Muscle layer of duodenum (tissue), 2 donors: Measurements from ENCODE around the gene ELFN2.

Source experiments
- H3K27ac ChIP-seq: one replicate; pipeline ENCODE4 v1.7.0; 2013; ENCODE audit warnings: mild to moderate bottlenecking, low read length
- H3K27me3 ChIP-seq: one replicate; pipeline ENCODE4 v1.7.0; 2013; ENCODE audit warnings: low read depth, mild to moderate bottlenecking, control low read depth, low read length
- H3K36me3 ChIP-seq, 2 donors: one replicate each; pipeline ENCODE4 v1.7.0; 2013; ENCODE audit warnings: low read length in 2 of 2, control low read depth in 1 of 2, mild to moderate bottlenecking in 1 of 2; ENCODE audit not compliant: insufficient read depth in 2 of 2, control insufficient read depth in 1 of 2
- H3K4me1 ChIP-seq, 2 donors: one replicate each; pipeline ENCODE4 v1.7.0; 2013; ENCODE audit warnings: low read length in 2 of 2, mild to moderate bottlenecking in 2 of 2, control low read depth in 1 of 2, moderate library complexity in 1 of 2; ENCODE audit not compliant: insufficient read depth in 2 of 2, control insufficient read depth in 1 of 2
- H3K4me3 ChIP-seq, 2 donors: one replicate each; pipeline ENCODE4 v1.7.0; 2013; ENCODE audit warnings: low read length in 2 of 2, low read depth in 1 of 2, mild to moderate bottlenecking in 1 of 2
- H3K9me3 ChIP-seq, 2 donors: one replicate each; pipeline ENCODE4 v1.7.0; 2013; ENCODE audit warnings: low read length in 2 of 2, control low read depth in 1 of 2, mild to moderate bottlenecking in 1 of 2; ENCODE audit not compliant: control insufficient read depth in 1 of 2
- donor health status: healthy.

The ELFN2 gene

GRCh38 chr22:37365950-37366349 is 61.3 kb downstream of the ELFN2 start:
- Histone ChIP-seq H3K27me3 (no peaks in the 10 kb centered on the region), H3K9me3 (no peaks in the 10 kb centered on the region), H3K27ac (no peak overlapping the region), H3K4me1 (peaks cover 0 to 3% of the 10 kb centered on the region in 2 donors), H3K36me3 (no peaks in the 10 kb centered on the region), H3K4me3 (no peak overlapping the region)

GRCh38 chr22:37363261-37363992 is 63.9 kb downstream of the ELFN2 start:
- no peaks in the 10 kb centered on the region for H3K9me3 ChIP-seq
- no peak overlapping the region for H3K27ac ChIP-seq
- H3K27me3 ChIP-seq = no peaks in the 10 kb centered on the region
- no peak overlapping the region for H3K4me3 ChIP-seq
- no peaks in the 10 kb centered on the region for H3K36me3 ChIP-seq
- no peaks in the 10 kb centered on the region for H3K4me1 ChIP-seq

- Histone ChIP-seq H3K4me1 (no peaks in the 10 kb centered on the region), H3K27me3 (no peaks in the 10 kb centered on the region), H3K27ac (no peak overlapping the region), H3K9me3 (no peaks in the 10 kb centered on the region), H3K36me3 (no peaks in the 10 kb centered on the region), H3K4me3 (no peak overlapping the region)
Observed at GRCh38 chr22:37362621-37363020, 64.7 kb downstream of the ELFN2 start.

- Histone ChIP-seq H3K27me3 (no peaks in the 10 kb centered on the region), H3K36me3 (no peaks in the 10 kb centered on the region), H3K9me3 (no peaks in the 10 kb centered on the region), H3K4me3 (no peak overlapping the region), H3K4me1 (no peaks in the 10 kb centered on the region), H3K27ac (no peak overlapping the region)
Observed at GRCh38 chr22:37358917-37359316, 68.4 kb downstream of the ELFN2 start.

GRCh38 chr22:37358386-37358785 is 68.9 kb downstream of the ELFN2 start:
- no peak overlapping the region for H3K27ac ChIP-seq
- no peaks in the 10 kb centered on the region for H3K4me1 ChIP-seq
- no peaks in the 10 kb centered on the region for H3K36me3 ChIP-seq
- H3K9me3 ChIP-seq = no peaks in the 10 kb centered on the region
- no peaks in the 10 kb centered on the region for H3K27me3 ChIP-seq
- H3K4me3 ChIP-seq = no peak overlapping the region

GRCh38 chr22:37357446-37358075 is 69.7 kb downstream of the ELFN2 start:
- no peak overlapping the region for H3K4me3 ChIP-seq
- H3K27ac ChIP-seq = no peak overlapping the region
- H3K27me3 ChIP-seq = no peaks in the 10 kb centered on the region
- no peaks in the 10 kb centered on the region for H3K4me1 ChIP-seq
- H3K9me3 ChIP-seq = no peaks in the 10 kb centered on the region
- H3K36me3 ChIP-seq = no peaks in the 10 kb centered on the region

GRCh38 chr22:37356922-37357321 is 70.4 kb downstream of the ELFN2 start:
- H3K27ac ChIP-seq = no peak overlapping the region

GRCh38 chr22:37355174-37355573 is 72.1 kb downstream of the ELFN2 start:
- Histone ChIP-seq H3K27me3 (no peaks in the 10 kb centered on the region), H3K9me3 (no peaks in the 10 kb centered on the region), H3K4me1 (no peaks in the 10 kb centered on the region), H3K4me3 (no peak overlapping the region), H3K27ac (no peak overlapping the region), H3K36me3 (no peaks in the 10 kb centered on the region)

More at GRCh38 chr22:37356922-37357321, 70.4 kb downstream of the ELFN2 start:
- Histone ChIP-seq H3K4me3 (no peak overlapping the region), H3K27me3 (no peaks in the 10 kb centered on the region), H3K9me3 (no peaks in the 10 kb centered on the region), H3K36me3 (no peaks in the 10 kb centered on the region), H3K4me1 (no peaks in the 10 kb centered on the region)

GRCh38 chr22:37354670-37355069 is 72.6 kb downstream of the ELFN2 start:
- no peaks in the 10 kb centered on the region for H3K27me3 ChIP-seq
- no peaks in the 10 kb centered on the region for H3K4me1 ChIP-seq
- no peak overlapping the region for H3K4me3 ChIP-seq
- H3K9me3 ChIP-seq = no peaks in the 10 kb centered on the region
- H3K36me3 ChIP-seq = no peaks in the 10 kb centered on the region
- H3K27ac ChIP-seq = no peak overlapping the region

- Histone ChIP-seq H3K4me3 (no peak overlapping the region), H3K27me3 (no peaks in the 10 kb centered on the region), H3K36me3 (no peaks in the 10 kb centered on the region), H3K27ac (no peak overlapping the region), H3K4me1 (no peaks in the 10 kb centered on the region), H3K9me3 (no peaks in the 10 kb centered on the region)
Observed at GRCh38 chr22:37354261-37354660, 73.0 kb downstream of the ELFN2 start.

GRCh38 chr22:37353839-37354238 is 73.4 kb downstream of the ELFN2 start:
- H3K9me3 ChIP-seq = no peaks in the 10 kb centered on the region
- H3K27me3 ChIP-seq = no peaks in the 10 kb centered on the region
- H3K4me1 ChIP-seq = no peaks in the 10 kb centered on the region
- H3K4me3 ChIP-seq = no peak overlapping the region
- H3K27ac ChIP-seq = no peak overlapping the region
- no peaks in the 10 kb centered on the region for H3K36me3 ChIP-seq

DNA sequence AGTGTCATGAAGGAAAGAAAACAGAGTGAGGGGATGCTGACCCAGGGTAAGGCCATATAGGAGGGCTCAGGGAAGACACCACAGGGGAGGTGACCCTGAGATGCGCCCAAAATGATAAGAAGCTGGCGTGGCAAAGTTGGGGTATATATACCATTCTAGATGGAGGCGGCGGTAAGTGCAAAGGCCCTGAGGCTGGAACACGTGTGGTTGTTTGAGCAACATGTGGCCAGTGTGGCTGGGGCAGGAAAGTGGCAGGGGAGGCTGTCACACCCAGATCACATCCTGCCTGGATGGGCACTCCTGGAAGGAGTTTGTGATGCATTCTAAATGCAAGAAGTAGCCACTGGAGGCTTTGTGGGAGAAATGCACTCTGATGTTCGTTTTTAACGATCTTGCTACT is 74.8 kb downstream of the ELFN2 start:
- Histone ChIP-seq H3K36me3 (no peaks in the 10 kb centered on the region), H3K4me3 (no peak overlapping the region), H3K27me3 (no peaks in the 10 kb centered on the region), H3K9me3 (no peaks in the 10 kb centered on the region), H3K27ac (no peak overlapping the region), H3K4me1 (no peaks in the 10 kb centered on the region)
